Frontal cortex (tissue), 1 donor: ENCODE results near the gene HIGD2B. TPM values are rescaled to one million over a fixed set of nuclear protein-coding genes. Genes with fewer than 3 reads are reported as not detected.

Experiments
- small RNA-seq: library from RNA; depleted of rRNA; stranded (forward); fragments of <200 nt; gene quantifications from one replicate; pipeline ENCODE3, GENCODE V24; 2014
- total RNA-seq: library from RNA; depleted of rRNA; stranded (reverse); fragments of >200 nt; gene quantifications from one replicate; pipeline ENCODE4 v1.2.3, GENCODE V29; 2014

HIGD2B gene
- total RNA-seq, 1 donor from 2014 or later: under 0.01 TPM

Small RNA genes lying within 50 kb of the gene (small RNA-seq; reads per million reads assigned to genes)
- not detected for gene RN7SL853P

Other genes with a start within 250 kb of the HIGD2B start
- gene ARIH1, start 211.9 kb downstream of the HIGD2B start, total RNA-seq: 31.4 TPM
- not detected for gene GOLGA6B, start 31.5 kb downstream of the HIGD2B start, total RNA-seq
- 17.1 TPM for gene BBS4, start within 50 bp of the HIGD2B start, total RNA-seq
- gene ADPGK, start 97.6 kb upstream of the HIGD2B start, total RNA-seq: 35.5 TPM